ENCODE measurements around the gene SACS.

- TF ChIP-seq CTCF (IDR thresholded peaks at IDR 0.05; ENCODE audit: control extremely low read depth in 1 of 3, insufficient read depth in 1 of 3, low read depth in 1 of 3, low read length in 3 of 3) (no peak), POLR2A (IDR thresholded peaks at IDR 0.05; ENCODE audit: control extremely low read depth in 1 of 2, low read depth in 2 of 2, low read length in 2 of 2) (no peak), ATF3 (IDR thresholded peaks at IDR 0.05; ENCODE audit: insufficient read depth, low read depth, low read length) (no peak), BCL11A (IDR thresholded peaks at IDR 0.05; ENCODE audit: low read depth in 2 of 2, low read length in 2 of 2) (no peak), SP2 (IDR thresholded peaks at IDR 0.05; ENCODE audit: low read length) (no peak), TCF12 (IDR thresholded peaks at IDR 0.05; ENCODE audit: low read depth, low read length) (no peak), GABPA (IDR thresholded peaks at IDR 0.05; ENCODE audit: borderline replicate concordance, insufficient read depth, low read length) (no peak), SIX5 (IDR thresholded peaks at IDR 0.05; ENCODE audit: low read depth, low read length) (no peak)
Observed at GRCh38 chr13:23357349-23357748, 76.2 kb downstream of the SACS start.

Data from H1 (cell line).